Osteocyte (in vitro differentiated cells): Measurements from ENCODE around the gene NPY. TPM values are rescaled to one million over a fixed set of nuclear protein-coding genes. Genes with fewer than 3 reads are reported as not detected.

Experiments
- DNase-seq: peaks from one replicate; pipeline ENCODE4 v3.0.0; 2021; ENCODE audit warnings: mixed read lengths; ENCODE audit not compliant: unreplicated experiment; ENCODE audit errors: extremely low spot score
- H3K27ac Mint-ChIP-seq: one replicate; pipeline ENCODE4 v1.8.0; 2021; ENCODE audit warnings: mild to moderate bottlenecking, mixed read lengths; ENCODE audit not compliant: unreplicated experiment
- H3K27me3 Mint-ChIP-seq: one replicate; pipeline ENCODE4 v1.8.0; 2021; ENCODE audit warnings: mixed read lengths; ENCODE audit not compliant: unreplicated experiment
- H3K36me3 Mint-ChIP-seq: one replicate; pipeline ENCODE4 v1.8.0; 2021; ENCODE audit warnings: mixed read lengths; ENCODE audit not compliant: unreplicated experiment
- H3K4me1 Mint-ChIP-seq: one replicate; pipeline ENCODE4 v1.8.0; 2021; ENCODE audit warnings: mixed read lengths; ENCODE audit not compliant: unreplicated experiment
- H3K4me3 Mint-ChIP-seq: one replicate; pipeline ENCODE4 v1.8.0; 2021; ENCODE audit warnings: mild to moderate bottlenecking, moderate library complexity, mixed read lengths; ENCODE audit not compliant: unreplicated experiment
- H3K9me3 Mint-ChIP-seq: one replicate; pipeline ENCODE4 v1.8.0; 2021; ENCODE audit warnings: mixed read lengths; ENCODE audit not compliant: unreplicated experiment
- total RNA-seq: library from RNA; stranded (reverse); gene quantifications from 2 replicates; pipeline ENCODE4 v1.2.1, GENCODE V29; 2021
- TF ChIP-seq, protein P1 (sequence below): fragments of 200-600 bp; sonication (generic); IDR thresholded peaks from 2 replicates; pipeline ENCODE4 v1.5.0; 2021; ENCODE audit warnings: antibody characterized with exemption, mild to moderate bottlenecking, moderate library complexity

NPY gene
- total RNA-seq, 1 donor from 2014 or later, result not detected

- Mint-ChIP-seq H3K27me3 (peaks cover 7% of the 10 kb centered on the region), H3K27ac (no peak overlapping the region), H3K9me3 (no peaks in the 10 kb centered on the region), H3K4me3 (no peak overlapping the region), H3K4me1 (no peaks in the 10 kb centered on the region), H3K36me3 (no peaks in the 10 kb centered on the region)
- TF ChIP-seq, protein P1, sequence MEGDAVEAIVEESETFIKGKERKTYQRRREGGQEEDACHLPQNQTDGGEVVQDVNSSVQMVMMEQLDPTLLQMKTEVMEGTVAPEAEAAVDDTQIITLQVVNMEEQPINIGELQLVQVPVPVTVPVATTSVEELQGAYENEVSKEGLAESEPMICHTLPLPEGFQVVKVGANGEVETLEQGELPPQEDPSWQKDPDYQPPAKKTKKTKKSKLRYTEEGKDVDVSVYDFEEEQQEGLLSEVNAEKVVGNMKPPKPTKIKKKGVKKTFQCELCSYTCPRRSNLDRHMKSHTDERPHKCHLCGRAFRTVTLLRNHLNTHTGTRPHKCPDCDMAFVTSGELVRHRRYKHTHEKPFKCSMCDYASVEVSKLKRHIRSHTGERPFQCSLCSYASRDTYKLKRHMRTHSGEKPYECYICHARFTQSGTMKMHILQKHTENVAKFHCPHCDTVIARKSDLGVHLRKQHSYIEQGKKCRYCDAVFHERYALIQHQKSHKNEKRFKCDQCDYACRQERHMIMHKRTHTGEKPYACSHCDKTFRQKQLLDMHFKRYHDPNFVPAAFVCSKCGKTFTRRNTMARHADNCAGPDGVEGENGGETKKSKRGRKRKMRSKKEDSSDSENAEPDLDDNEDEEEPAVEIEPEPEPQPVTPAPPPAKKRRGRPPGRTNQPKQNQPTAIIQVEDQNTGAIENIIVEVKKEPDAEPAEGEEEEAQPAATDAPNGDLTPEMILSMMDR, result no peak
- DNase-seq, result no peak
Measured at GRCh38 chr7:24297362-24297761, 13.4 kb downstream of the NPY start.

- Mint-ChIP-seq H3K27me3 (peaks cover 7% of the 10 kb centered on the region), H3K27ac (no peak overlapping the region), H3K36me3 (no peaks in the 10 kb centered on the region), H3K9me3 (no peaks in the 10 kb centered on the region), H3K4me3 (no peak overlapping the region), H3K4me1 (no peaks in the 10 kb centered on the region)
- TF ChIP-seq, protein P1, result no peak
- DNase-seq, result no peak
Measured at GRCh38 chr7:24298696-24299095, 14.7 kb downstream of the NPY start.

DNA sequence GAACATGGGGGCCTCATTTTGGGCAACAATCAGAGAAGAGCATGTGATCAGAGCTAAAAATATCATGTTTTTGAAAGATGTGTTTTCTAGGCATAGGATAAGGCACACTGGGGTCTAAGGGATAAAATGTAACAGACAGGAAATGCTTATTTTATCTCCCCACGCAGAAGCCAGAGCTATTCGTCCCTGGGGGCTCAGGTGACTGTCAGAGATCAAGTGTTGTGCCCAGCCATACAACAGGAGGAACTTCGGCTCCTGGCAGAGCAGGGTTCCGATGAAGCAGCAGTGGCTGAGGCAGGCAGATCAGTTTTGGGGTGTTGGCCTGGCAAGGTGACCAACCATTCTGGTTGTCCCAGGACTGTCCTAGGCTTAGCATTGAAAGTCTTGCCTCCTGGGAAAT lies 15.2 kb downstream of the NPY start:
- TF ChIP-seq, protein P1, result no peak
- no peak overlapping the region for H3K4me3 Mint-ChIP-seq
- H3K27me3 Mint-ChIP-seq, result peaks cover 7% of the 10 kb centered on the region
- no peaks in the 10 kb centered on the region for H3K36me3 Mint-ChIP-seq
- H3K9me3 Mint-ChIP-seq, result no peaks in the 10 kb centered on the region
- no peak overlapping the region for H3K27ac Mint-ChIP-seq
- DNase-seq, result no peak
- no peaks in the 10 kb centered on the region for H3K4me1 Mint-ChIP-seq

GRCh38 chr7:24301703-24302102 lies 17.7 kb downstream of the NPY start:
- peaks cover 9% of the 10 kb centered on the region for H3K27me3 Mint-ChIP-seq

DNA sequence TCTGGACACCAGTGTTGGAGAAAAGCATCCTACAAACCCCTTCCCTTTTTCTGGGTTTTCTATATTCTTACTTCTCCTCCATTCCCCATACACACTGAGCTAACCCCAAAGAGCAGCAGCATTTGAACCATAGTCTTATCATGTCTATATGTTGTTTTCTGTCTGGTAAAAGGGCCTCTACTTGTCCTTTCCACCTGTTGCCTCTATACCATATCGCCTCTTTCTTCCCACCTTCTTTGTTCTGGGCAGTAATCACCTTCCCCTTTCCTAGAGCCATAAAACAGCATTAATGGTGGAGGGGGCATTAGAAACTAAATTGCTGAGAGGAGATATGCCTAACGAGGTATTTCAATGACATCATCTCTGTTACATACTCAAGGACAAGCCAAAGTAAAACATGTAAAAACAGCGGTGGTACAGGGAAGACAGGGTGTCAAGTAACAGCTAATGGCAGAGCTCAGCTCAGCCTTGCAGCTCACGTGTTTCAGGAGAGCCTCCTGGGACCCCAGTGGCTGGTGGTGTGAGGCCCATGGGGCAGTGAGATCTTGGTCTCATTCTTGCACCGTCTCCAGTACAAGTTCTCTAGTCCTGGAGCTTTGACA lies 20.6 kb downstream of the NPY start:
- TF ChIP-seq, protein P1, result no peak
- no peaks in the 10 kb centered on the region for H3K9me3 Mint-ChIP-seq
- no peak for DNase-seq
- H3K27me3 Mint-ChIP-seq, result peaks cover 2% of the 10 kb centered on the region
- H3K36me3 Mint-ChIP-seq, result no peaks in the 10 kb centered on the region
- no peak overlapping the region for H3K4me3 Mint-ChIP-seq
- no peak overlapping the region for H3K27ac Mint-ChIP-seq
- H3K4me1 Mint-ChIP-seq, result no peaks in the 10 kb centered on the region

More at GRCh38 chr7:24301703-24302102, 17.7 kb downstream of the NPY start:
- Mint-ChIP-seq H3K4me3 (no peak overlapping the region), H3K27ac (no peak overlapping the region), H3K9me3 (no peaks in the 10 kb centered on the region), H3K36me3 (no peaks in the 10 kb centered on the region), H3K4me1 (no peaks in the 10 kb centered on the region)
- DNase-seq, result no peak
- TF ChIP-seq, protein P1, result no peak
